ENCODE measurements around the gene CASTOR2. TPM values are rescaled to one million over a fixed set of nuclear protein-coding genes. Genes with fewer than 3 reads are reported as not detected.
A peak's percentile ranks its signal among the peaks of the same experiment; 100 is the strongest.
"Not testable (repeated sequence)": the region's sequence is repeated elsewhere in the genome, so short reads cannot be mapped to it uniquely, and the experiment has no call there.

CASTOR2 gene
- total and polyA plus RNA-seq, 2 of the 13 experiments (the other 11 are each of a cell fraction or from before 2014, with no cell fraction given): 7.0 to 8.7 TPM

GRCh38 chr7:75072981-75073283, 108.4 kb downstream of the CASTOR2 start (continued):
- TF ChIP-seq PHF8 (CRISPR knock-in tag; IDR thresholded peaks at IDR 0.05) (no peak), YY1 (IDR thresholded peaks at IDR 0.05; ENCODE audit: insufficient read depth, insufficient replicate concordance, low read depth, low read length) (no peak), ZNF552 (CRISPR knock-in tag; IDR thresholded peaks at IDR 0.05; ENCODE audit: borderline replicate concordance) (no peak), ZNF839 (CRISPR knock-in tag; IDR thresholded peaks at IDR 0.05; ENCODE audit: borderline replicate concordance) (no peak), GABPA (IDR thresholded peaks at IDR 0.05; ENCODE audit: low read depth, low read length) (no peak; the same call in 1 of the 2 replicates), GABPA (CRISPR knock-in tag; IDR thresholded peaks at IDR 0.05; ENCODE audit: low read depth) (peak; percentile 30; the same call in 1 of the 2 replicates), ZNF512 (CRISPR knock-in tag; IDR thresholded peaks at IDR 0.05) (no peak), ZNF232 (CRISPR knock-in tag; IDR thresholded peaks at IDR 0.05; ENCODE audit: borderline replicate concordance) (peak; percentile 38; the same call in 1 of the 2 replicates), CBX5 (CRISPR knock-in tag; IDR thresholded peaks at IDR 0.05; ENCODE audit: borderline replicate concordance) (0 out of 2 replicates have a peak, but pooled peaks have one; percentile 13), ZNF768 (CRISPR knock-in tag; IDR thresholded peaks at IDR 0.05) (0 out of 2 replicates have a peak, but pooled peaks have one; percentile 39)

- ATAC-seq; DNase-seq (ENCODE audit: low spot score); in situ Hi-C loops (cut with HindIII; ENCODE audit: extremely low pct_ligation_motif_present, low pct_unique_long_range_greater_than_20kb); H3K27me3 ChIP-seq (ENCODE audit: control insufficient read depth in 1 of 2, insufficient read depth in 2 of 2, low read length in 2 of 2); H2AFZ ChIP-seq (ENCODE audit: low read length); FAIRE-seq; H3K9me3 ChIP-seq (ENCODE audit: low read length); CTCF ChIA-PET (ENCODE audit: low intra/inter-chr PET ratio, low total read pairs); intact Hi-C loops (cut with micrococcal nuclease; ENCODE audit: unreplicated experiment); H4K20me1 ChIP-seq (ENCODE audit: insufficient read depth, low read length); POLR2A ChIA-PET: not testable (repeated sequence)
- H3K36me3 ChIP-seq (replicated peaks in 1 of 2; ENCODE audit: control insufficient read depth in 1 of 2, insufficient read depth in 2 of 2, low read length in 2 of 2): peaks cover 2 to 15% of the 10 kb centered on the region in 2 experiments; a peak in 2 of 5 replicates
- 91% methylated on average over 4 of the region's 8 CpGs for WGBS (ENCODE audit: low lambda C conversion rate)
- TSS peak; percentile 79 for BruUV-seq (replicated peaks)
- H3K4me1 ChIP-seq (ENCODE audit: insufficient read depth, low read length): peaks cover 11% of the 10 kb centered on the region
- peak overlapping the region; percentile 59 for H3K27ac ChIP-seq (ENCODE audit: extremely low read length, insufficient read depth, low read length)
- peaks cover 11% of the 10 kb centered on the region for H3K79me2 ChIP-seq (ENCODE audit: insufficient read depth, low read length)
- peak overlapping the region; percentile 96 for H3K9ac ChIP-seq (ENCODE audit: insufficient read depth, low read depth, low read length)
- peak overlapping the region; percentile 75 for H3K4me2 ChIP-seq (ENCODE audit: low read depth, low read length)
- H3K4me3 ChIP-seq (replicated peaks in 1 of 3; ENCODE audit: insufficient read depth in 1 of 3, low read depth in 2 of 3, low read length in 3 of 3): peak overlapping the region; percentile 61 to 96 (median 62); a peak in 4 of 6 replicates
Measured at GRCh38 chr7:75074262-75074641, 109.7 kb downstream of the CASTOR2 start.

Other genes starting within 250 kb of the CASTOR2 start
- not detected in 2 replicates for gene NCF1, start 190.7 kb upstream of the CASTOR2 start, total RNA-seq (2016; rRNA removed; fragmentation: Illumina TruSeq; extraction: Trizol)
- gene NCF1, start 190.7 kb upstream of the CASTOR2 start, polyA plus RNA-seq (2011; rRNA removed): 0.09 and 0.13 TPM in 2 replicates
- gene GTF2IRD2, start 113.1 kb upstream of the CASTOR2 start, total RNA-seq (2016; rRNA removed; fragmentation: Illumina TruSeq; extraction: Trizol): 4.4 and 6.5 TPM in 2 replicates
- gene GTF2IRD2, start 113.1 kb upstream of the CASTOR2 start, polyA plus RNA-seq (2011; rRNA removed): 9.4 and 11.2 TPM in 2 replicates
- gene RCC1L, start 109.1 kb downstream of the CASTOR2 start, total RNA-seq (2016; rRNA removed; fragmentation: Illumina TruSeq; extraction: Trizol): 75.4 and 82.8 TPM in 2 replicates
- gene RCC1L, start 109.1 kb downstream of the CASTOR2 start, polyA plus RNA-seq (2011; rRNA removed): 37.9 and 42.1 TPM in 2 replicates
- 6.6 and 10.0 TPM in 2 replicates for gene GTF2IRD2B, start 127.9 kb downstream of the CASTOR2 start, total RNA-seq (2016; rRNA removed; fragmentation: Illumina TruSeq; extraction: Trizol)
- 12.3 and 12.7 TPM in 2 replicates for gene GTF2IRD2B, start 127.9 kb downstream of the CASTOR2 start, polyA plus RNA-seq (2011; rRNA removed)

Measured in HepG2 (cell line).